H9 (cell line): ENCODE data around the gene CELF5. TPM values are rescaled to one million over a fixed set of nuclear protein-coding genes. Genes with fewer than 3 reads are reported as not detected.

Experiments used
- DNase-seq: peaks from one replicate; pipeline ENCODE4 v3.0.0-alpha.2; 2017
- H2AFZ ChIP-seq: one replicate; pipeline ENCODE4 v1.6.1; 2013; ENCODE audit warnings: mild to moderate bottlenecking, low read length, control low read depth, moderate library complexity
- H2AK5ac ChIP-seq: 2 replicates; pipeline ENCODE4 v1.6.1; 2013; ENCODE audit warnings: low read length, control low read depth, mixed read lengths; ENCODE audit not compliant: insufficient read length
- H2BK120ac ChIP-seq: one replicate; pipeline ENCODE4 v1.6.1; 2013; ENCODE audit warnings: low read depth, mild to moderate bottlenecking, low read length, control low read depth, inconsistent platforms; ENCODE audit not compliant: poor library complexity, severe bottlenecking
- H2BK12ac ChIP-seq: 2 replicates; pipeline ENCODE4 v1.6.1; 2013; ENCODE audit warnings: low read length, control low read depth, mixed read lengths, low read depth; ENCODE audit not compliant: insufficient read length
- H2BK15ac ChIP-seq: 2 replicates; pipeline ENCODE4 v1.6.1; 2013; ENCODE audit warnings: low read depth, low read length, control low read depth
- H2BK20ac ChIP-seq: one replicate; pipeline ENCODE4 v1.6.1; 2013; ENCODE audit warnings: low read depth, mild to moderate bottlenecking, low read length, control low read depth, inconsistent platforms; ENCODE audit not compliant: poor library complexity, severe bottlenecking
- H2BK5ac ChIP-seq: 2 replicates; pipeline ENCODE4 v1.6.1; 2013; ENCODE audit warnings: low read length, control low read depth, mixed read lengths; ENCODE audit not compliant: insufficient read length
- H3K14ac ChIP-seq: 2 replicates; pipeline ENCODE4 v1.6.1; 2013; ENCODE audit warnings: low read length, control low read depth; ENCODE audit not compliant: insufficient read depth
- H3K18ac ChIP-seq: 2 replicates; pipeline ENCODE4 v1.6.1; 2013; ENCODE audit warnings: low read depth, mild to moderate bottlenecking, mixed read lengths, low read length, control low read depth; ENCODE audit not compliant: insufficient read length
- H3K23ac ChIP-seq: 2 replicates; pipeline ENCODE4 v1.6.1; 2013; ENCODE audit warnings: low read length, control low read depth, mixed read lengths, low read depth; ENCODE audit not compliant: insufficient read length
- H3K23me2 ChIP-seq: 2 replicates; pipeline ENCODE4 v1.6.1; 2013; ENCODE audit warnings: low read depth, mild to moderate bottlenecking, mixed read lengths, low read length, control low read depth; ENCODE audit not compliant: insufficient read length, poor library complexity, severe bottlenecking
- H3K27ac ChIP-seq: 2 replicates; pipeline ENCODE4 v1.5.1; 2013; ENCODE audit warnings: low read length, control low read depth, mixed read lengths, low read depth; ENCODE audit not compliant: insufficient read length
- H3K27me3 ChIP-seq: 2 replicates; pipeline ENCODE4 v1.6.1; 2013; ENCODE audit warnings: low read length, control low read depth, inconsistent platforms; ENCODE audit not compliant: insufficient read depth
- H3K4ac ChIP-seq: 2 replicates; pipeline ENCODE4 v1.6.1; 2013; ENCODE audit warnings: low read depth, mild to moderate bottlenecking, control low read depth, inconsistent platforms, low read length, moderate library complexity
- H3K4me1 ChIP-seq: 2 replicates; pipeline ENCODE4 v1.6.1; 2013; ENCODE audit warnings: low read length, control low read depth, inconsistent platforms; ENCODE audit not compliant: insufficient read depth
- H3K4me2 ChIP-seq: 2 replicates; pipeline ENCODE4 v1.6.1; 2013; ENCODE audit warnings: low read length, control low read depth, mixed read lengths; ENCODE audit not compliant: insufficient read length, insufficient read depth
- H3K56ac ChIP-seq: 2 replicates; pipeline ENCODE4 v1.6.1; 2013; ENCODE audit warnings: low read depth, mild to moderate bottlenecking, mixed read lengths, low read length, control low read depth; ENCODE audit not compliant: insufficient read length
- H3K79me1 ChIP-seq: 2 replicates; pipeline ENCODE4 v1.6.1; 2013; ENCODE audit warnings: low read depth, mild to moderate bottlenecking, moderate library complexity, low read length, control low read depth, inconsistent platforms; ENCODE audit not compliant: insufficient read depth, poor library complexity, severe bottlenecking
- H3K79me2 ChIP-seq: 2 replicates; pipeline ENCODE4 v1.6.1; 2013; ENCODE audit warnings: low read length, control low read depth, inconsistent platforms; ENCODE audit not compliant: insufficient read depth
- H3K9ac ChIP-seq: 2 replicates; pipeline ENCODE4 v1.6.1; 2013; ENCODE audit warnings: low read length, control low read depth, mixed read lengths; ENCODE audit not compliant: insufficient read length; ENCODE audit errors: extremely low read depth
- H3K9me3 ChIP-seq: one replicate; pipeline ENCODE4 v1.6.1; 2013; ENCODE audit warnings: low read depth, low read length, inconsistent platforms; ENCODE audit not compliant: control insufficient read depth
- H3T11ph ChIP-seq: one replicate; pipeline ENCODE4 v1.6.1; 2013; ENCODE audit warnings: mild to moderate bottlenecking, low read length, control low read depth, inconsistent platforms
- H4K20me1 ChIP-seq: one replicate; pipeline ENCODE4 v1.6.1; 2013; ENCODE audit not compliant: control insufficient read depth, insufficient read length, insufficient read depth
- H4K5ac ChIP-seq: 2 replicates; pipeline ENCODE4 v1.6.1; 2013; ENCODE audit warnings: low read depth, mild to moderate bottlenecking, mixed read lengths, low read length, control low read depth; ENCODE audit not compliant: insufficient read length
- H4K8ac ChIP-seq: replicated peaks from 2 replicates; pipeline ENCODE4 v1.6.1; 2013; ENCODE audit warnings: low read length, control low read depth, mixed read lengths, low read depth; ENCODE audit not compliant: insufficient read length
- H4K91ac ChIP-seq: 2 replicates; pipeline ENCODE4 v1.6.1; 2013; ENCODE audit warnings: low read depth, mild to moderate bottlenecking, moderate library complexity, mixed read lengths, low read length, control low read depth; ENCODE audit not compliant: insufficient read length
- H3K27ac Mint-ChIP-seq, 3 experiments: 2 replicates in 2 of 3; 3 replicates in 1 of 3; pipeline ENCODE4 v1.8.0; 2020 to 2021; ENCODE audit warnings: mixed read lengths in 3 of 3, mild to moderate bottlenecking in 1 of 3, moderate library complexity in 1 of 3
- H3K27me3 Mint-ChIP-seq: 2 replicates; pipeline ENCODE4 v1.8.0; 2021; ENCODE audit warnings: low read depth, mild to moderate bottlenecking, moderate library complexity, mixed read lengths
- H3K36me3 Mint-ChIP-seq, 3 experiments: 2 replicates in 2 of 3; 3 replicates in 1 of 3; pipeline ENCODE4 v1.8.0; 2020 to 2021; ENCODE audit warnings: low read depth in 3 of 3, mixed read lengths in 3 of 3; ENCODE audit not compliant: insufficient read depth in 1 of 3
- H3K4me1 Mint-ChIP-seq, 2 experiments: 2 replicates each; pipeline ENCODE4 v1.8.0; 2020; ENCODE audit warnings: mixed read lengths in 2 of 2
- H3K4me3 Mint-ChIP-seq, 2 experiments: 2 replicates in 1 of 2; 3 replicates in 1 of 2; pipeline ENCODE4 v1.8.0; 2020 to 2021; ENCODE audit warnings: mild to moderate bottlenecking in 2 of 2, mixed read lengths in 2 of 2, moderate library complexity in 1 of 2
- H3K9me3 Mint-ChIP-seq, 2 experiments: 2 replicates in 1 of 2; 3 replicates in 1 of 2; pipeline ENCODE4 v1.8.0; 2020; ENCODE audit warnings: mild to moderate bottlenecking in 2 of 2, mixed read lengths in 2 of 2, moderate library complexity in 1 of 2
- CTCF ChIP-seq: fragments of 200-600 bp; sonication (generic); conservative IDR thresholded peaks from 3 replicates; pipeline ENCODE4 v1.8.0; 2021; ENCODE audit warnings: antibody characterized with exemption, mild to moderate bottlenecking
- WGBS: extraction: QIAGEN DNeasy Blood & Tissue Kit; methylation state at CpG from one replicate; pipeline ENCODE4 v1.1.7; 2013; ENCODE audit warnings: missing lambda C conversion rate, low lambda C conversion rate, mixed read lengths; ENCODE audit not compliant: insufficient read length; ENCODE audit errors: extremely low coverage; 5-methylcytosine and 5-hydroxymethylcytosine counted together
- total RNA-seq: library from RNA; stranded (reverse); gene quantifications from 2 replicates; pipeline ENCODE4 v1.2.1, GENCODE V29; 2021

The CELF5 gene
- total RNA-seq, 1 experiment from 2014 or later: 4.8 TPM

GRCh38 chr19:3196933-3197205, 27.6 kb upstream of the CELF5 start:
- no peak overlapping the region for H3K23ac ChIP-seq
- H3K9me3 ChIP-seq: no peaks in the 10 kb centered on the region
- no peak for DNase-seq
- H4K20me1 ChIP-seq: no peaks in the 10 kb centered on the region
- H4K8ac ChIP-seq: no peak overlapping the region
- no peak overlapping the region for H2AFZ ChIP-seq
- no peaks in the 10 kb centered on the region for H3K27me3 ChIP-seq
- H3K4me2 ChIP-seq: no peak overlapping the region
- no peak overlapping the region for H3T11ph ChIP-seq
- H2BK15ac ChIP-seq: no peak overlapping the region
- no peak overlapping the region for H2BK120ac ChIP-seq
- no peak overlapping the region for H2BK12ac ChIP-seq
- Mint-ChIP-seq H3K27me3 (no peaks in the 10 kb centered on the region), H3K4me3 (no peak overlapping the region), H3K36me3 (peaks cover 5 to 26% (median 24%) of the 10 kb centered on the region in 3 experiments; a peak in 6 of 7 replicates), H3K27ac (no peak overlapping the region), H3K4me1 (no peaks in the 10 kb centered on the region), H3K9me3 (no peaks in the 10 kb centered on the region)
- H3K4ac ChIP-seq: no peak overlapping the region
- no peak overlapping the region for H2BK20ac ChIP-seq
- no peak overlapping the region for H2AK5ac ChIP-seq
- no peak overlapping the region for H4K91ac ChIP-seq
- H2BK5ac ChIP-seq: no peak overlapping the region
- no CpG with 5 or more reads among the region's 14 CpGs for WGBS
- H3K9ac ChIP-seq: no peak overlapping the region
- H3K79me2 ChIP-seq: no peaks in the 10 kb centered on the region
- H3K18ac ChIP-seq: no peak overlapping the region
- no peak overlapping the region for H3K56ac ChIP-seq
- no peaks in the 10 kb centered on the region for H3K23me2 ChIP-seq
- TF ChIP-seq CTCF: no peak
- no peaks in the 10 kb centered on the region for H3K4me1 ChIP-seq
- no peak overlapping the region for H3K27ac ChIP-seq
- H4K5ac ChIP-seq: no peak overlapping the region
- peaks cover 4% of the 10 kb centered on the region for H3K79me1 ChIP-seq
- no peak overlapping the region for H3K14ac ChIP-seq
